Measurements from ENCODE around the gene HK2.

GRCh38 chr2:74894272-74894981 lies 60.5 kb downstream of the HK2 start:
- no peak for TF ChIP-seq CTCF (IDR thresholded peaks at IDR 0.05; ENCODE audit: insufficient read depth, low read length)
- no peak for TF ChIP-seq REST (IDR thresholded peaks at IDR 0.05; ENCODE audit: insufficient replicate concordance, low read depth)
- no peak for TF ChIP-seq POLR2AphosphoS5 (IDR thresholded peaks at IDR 0.05; ENCODE audit: low read depth)
- TF ChIP-seq GABPA (IDR thresholded peaks at IDR 0.05; ENCODE audit: low read depth): no peak
